ENCODE results near the gene HAPLN2.
A peak's percentile ranks its signal among the peaks of the same experiment; 100 is the strongest.

GRCh38 chr1:156625436-156626078, 6.3 kb downstream of the HAPLN2 start:
- TF ChIP-seq EZH2 (IDR thresholded peaks at IDR 0.05; ENCODE audit: borderline replicate concordance) (peak; percentile 93), EZH2phosphoT487 (IDR thresholded peaks at IDR 0.05; ENCODE audit: low read depth, severe bottlenecking, unreplicated experiment) (no peak)

Measured in hepatocyte (in vitro differentiated cells).